Neutrophil (primary cell): ENCODE data around the gene DYNC2LI1.

Experiments
- H3K27ac ChIP-seq: fragments of 200-600 bp; sonication (generic); 2 replicates; pipeline ENCODE4 v1.5.1; 2016; ENCODE audit warnings: mild to moderate bottlenecking, moderate library complexity
- H3K27me3 ChIP-seq: fragments of 200-600 bp; sonication (generic); 2 replicates; pipeline ENCODE4 v1.6.0; 2016; ENCODE audit warnings: mild to moderate bottlenecking
- H3K36me3 ChIP-seq: fragments of 200-600 bp; sonication (generic); 2 replicates; pipeline ENCODE4 v1.5.1; 2017
- H3K4me1 ChIP-seq, 2 experiments: fragments of 200-600 bp in 1 of 2; sonication (generic) in 1 of 2; 1 replicate in 1 of 2; 2 replicates in 1 of 2; pipeline versions ENCODE4 v1.5.1 to v1.6.1; 2013 to 2016; ENCODE audit warnings: low read depth in 1 of 2, low read length in 1 of 2, mild to moderate bottlenecking in 1 of 2, moderate library complexity in 1 of 2; ENCODE audit not compliant: control insufficient read depth in 1 of 2, insufficient read depth in 1 of 2
- H3K4me3 ChIP-seq, 2 experiments: fragments of 200-600 bp in 1 of 2; sonication (generic) in 1 of 2; 1 replicate in 1 of 2; 2 replicates in 1 of 2; pipeline ENCODE4 v1.5.1; 2013 to 2016; ENCODE audit warnings: low read depth in 1 of 2, low read length in 1 of 2, mild to moderate bottlenecking in 1 of 2, moderate library complexity in 1 of 2
- H3K9me3 ChIP-seq: fragments of 200-600 bp; sonication (generic); 2 replicates; pipeline ENCODE4 v1.5.1; 2016
- CTCF ChIP-seq: fragments of 200-600 bp; sonication (generic); IDR thresholded peaks from 2 replicates; pipeline ENCODE4 v1.5.1; 2016; ENCODE audit warnings: antibody characterized with exemption

DYNC2LI1 gene

GRCh38 chr2:43792653-43793052 is 18.8 kb downstream of the DYNC2LI1 start:
- H3K27me3 ChIP-seq: no peaks in the 10 kb centered on the region
- TF ChIP-seq CTCF: no peak
- no peak overlapping the region for H3K4me3 ChIP-seq
- H3K27ac ChIP-seq: no peak overlapping the region
- no peaks in the 10 kb centered on the region for H3K4me1 ChIP-seq
- no peaks in the 10 kb centered on the region for H3K9me3 ChIP-seq
- H3K36me3 ChIP-seq: no peaks in the 10 kb centered on the region

- no peak for TF ChIP-seq CTCF
- H3K27ac ChIP-seq: no peak overlapping the region
- no peaks in the 10 kb centered on the region for H3K36me3 ChIP-seq
- no peaks in the 10 kb centered on the region for H3K27me3 ChIP-seq
- no peaks in the 10 kb centered on the region for H3K9me3 ChIP-seq
- H3K4me1 ChIP-seq: no peaks in the 10 kb centered on the region
- H3K4me3 ChIP-seq: no peak overlapping the region
Observed at GRCh38 chr2:43794956-43795355, 21.1 kb downstream of the DYNC2LI1 start.

- no peaks in the 10 kb centered on the region for H3K27me3 ChIP-seq
- no peaks in the 10 kb centered on the region for H3K9me3 ChIP-seq
- H3K4me3 ChIP-seq: no peak overlapping the region
- H3K4me1 ChIP-seq: no peaks in the 10 kb centered on the region
- no peak for TF ChIP-seq CTCF
- no peak overlapping the region for H3K27ac ChIP-seq
- no peaks in the 10 kb centered on the region for H3K36me3 ChIP-seq
Observed at GRCh38 chr2:43796206-43796605, 22.4 kb downstream of the DYNC2LI1 start.

- Histone ChIP-seq H3K4me3 (no peak overlapping the region), H3K36me3 (no peaks in the 10 kb centered on the region), H3K4me1 (no peaks in the 10 kb centered on the region), H3K9me3 (no peaks in the 10 kb centered on the region), H3K27me3 (no peaks in the 10 kb centered on the region), H3K27ac (no peak overlapping the region)
- TF ChIP-seq CTCF: no peak
Observed at GRCh38 chr2:43798300-43798699, 24.5 kb downstream of the DYNC2LI1 start.

- TF ChIP-seq CTCF: no peak
- no peaks in the 10 kb centered on the region for H3K9me3 ChIP-seq
- H3K36me3 ChIP-seq: no peaks in the 10 kb centered on the region
- H3K4me1 ChIP-seq: no peaks in the 10 kb centered on the region
- no peaks in the 10 kb centered on the region for H3K27me3 ChIP-seq
- no peak overlapping the region for H3K4me3 ChIP-seq
- no peak overlapping the region for H3K27ac ChIP-seq
Observed at GRCh38 chr2:43800894-43801293, 27.1 kb downstream of the DYNC2LI1 start.

- Histone ChIP-seq H3K27me3 (no peaks in the 10 kb centered on the region), H3K4me1 (no peaks in the 10 kb centered on the region), H3K4me3 (no peak overlapping the region), H3K27ac (no peak overlapping the region), H3K36me3 (no peaks in the 10 kb centered on the region), H3K9me3 (no peaks in the 10 kb centered on the region)
- TF ChIP-seq CTCF: no peak
Observed at GRCh38 chr2:43802135-43802534, 28.3 kb downstream of the DYNC2LI1 start.
